ENCODE results near the gene ST6GALNAC2.
"Not testable (repeated sequence)": the region's sequence is repeated elsewhere in the genome, so short reads cannot be mapped to it uniquely, and the experiment has no call there.

The ST6GALNAC2 gene

GRCh38 chr17:76570457-76570856 is 15.2 kb downstream of the ST6GALNAC2 start:
- DNase-seq: no peak

GRCh38 chr17:76569607-76570279 is 15.9 kb downstream of the ST6GALNAC2 start:
- no peak for DNase-seq

GRCh38 chr17:76568811-76569221 is 16.8 kb downstream of the ST6GALNAC2 start:
- no peak for DNase-seq

- DNase-seq: no peak
Observed at GRCh38 chr17:76567634-76568432, 17.8 kb downstream of the ST6GALNAC2 start.

GRCh38 chr17:76566988-76567431 is 18.6 kb downstream of the ST6GALNAC2 start:
- no peak for DNase-seq

GRCh38 chr17:76566613-76566943 is 19.1 kb downstream of the ST6GALNAC2 start:
- DNase-seq: no peak

GRCh38 chr17:76565728-76566612 is 19.7 kb downstream of the ST6GALNAC2 start:
- no peak for DNase-seq

GRCh38 chr17:76564991-76565727 is 20.5 kb downstream of the ST6GALNAC2 start:
- not testable (repeated sequence) for DNase-seq

GRCh38 chr17:76563359-76563758 is 22.3 kb downstream of the ST6GALNAC2 start:
- not testable (repeated sequence) for DNase-seq

- DNase-seq: no peak
Observed at GRCh38 chr17:76562734-76563148, 22.9 kb downstream of the ST6GALNAC2 start.

GRCh38 chr17:76561799-76562268 is 23.8 kb downstream of the ST6GALNAC2 start:
- DNase-seq: no peak

GRCh38 chr17:76561332-76561731 is 24.3 kb downstream of the ST6GALNAC2 start:
- peak; percentile 18 for DNase-seq

GRCh38 chr17:76560877-76561221 is 24.8 kb downstream of the ST6GALNAC2 start:
- no peak for DNase-seq

GRCh38 chr17:76560036-76560876 is 25.4 kb downstream of the ST6GALNAC2 start:
- no peak for DNase-seq

- DNase-seq: not testable (repeated sequence)
Observed at GRCh38 chr17:76559460-76559859, 26.2 kb downstream of the ST6GALNAC2 start.

GRCh38 chr17:76558198-76559095 is 27.2 kb downstream of the ST6GALNAC2 start:
- DNase-seq: no peak

GRCh38 chr17:76557368-76558197 is 28.1 kb downstream of the ST6GALNAC2 start:
- DNase-seq: peak; percentile 90

- DNase-seq: peak; percentile 28
Observed at GRCh38 chr17:76556765-76557367, 28.8 kb downstream of the ST6GALNAC2 start.

- no peak for DNase-seq
Observed at GRCh38 chr17:76554131-76554530, 31.5 kb downstream of the ST6GALNAC2 start.
